Left ventricle myocardium inferior (tissue), 1 donor: ENCODE data around the gene MYH3. TPM values are rescaled to one million over a fixed set of nuclear protein-coding genes. Genes with fewer than 3 reads are reported as not detected.

Experiments
- DNase-seq: peaks from one replicate; pipeline ENCODE4 v3.0.0-alpha.2; 2020
- H3K27ac ChIP-seq: fragments of 200-600 bp; replicated peaks from 2 replicates; pipeline ENCODE4 v1.8.0; 2021
- H3K27me3 ChIP-seq: fragments of 200-600 bp; 2 replicates; pipeline ENCODE4 v1.8.0; 2021; ENCODE audit warnings: low read depth
- H3K36me3 ChIP-seq: fragments of 200-600 bp; 2 replicates; pipeline ENCODE4 v1.8.0; 2021
- H3K4me1 ChIP-seq: fragments of 200-600 bp; 2 replicates; pipeline ENCODE4 v1.8.0; 2021
- H3K4me3 ChIP-seq: fragments of 200-600 bp; 2 replicates; pipeline ENCODE4 v1.8.0; 2021; ENCODE audit warnings: mild to moderate bottlenecking, moderate library complexity
- H3K9me3 ChIP-seq: fragments of 200-600 bp; replicated peaks from 2 replicates; pipeline ENCODE4 v1.8.0; 2021
- CTCF ChIP-seq: fragments of 200-600 bp; IDR thresholded peaks from 2 replicates; pipeline ENCODE4 v1.8.0; 2021; ENCODE audit warnings: antibody characterized with exemption, mild to moderate bottlenecking, borderline replicate concordance
- intact Hi-C: fragments of 100-400 bp; cut with micrococcal nuclease; formaldehyde crosslinking; loops from one replicate; pipeline ENCODE4 v1.11.0; 2022
- total RNA-seq: library from RNA; stranded (reverse); fragmentation: NEBNext Ultra II Directional; extraction: Animal tissue kit (Norgen Biotek cat#: 25700); gene quantifications from one replicate; pipeline ENCODE4 v1.2.1, GENCODE V29; 2021
- donor health status: DM: no; HTN: yes; CAD: no; lungs with severe emphysema.

Gene MYH3
- total RNA-seq, 1 donor from 2014 or later: 0.88 TPM

GRCh38 chr17:10661437-10661836, 4.3 kb upstream of the MYH3 start:
- no peaks in the 10 kb centered on the region for H3K4me1 ChIP-seq
- no peak for DNase-seq
- no peaks in the 10 kb centered on the region for H3K9me3 ChIP-seq
- intact Hi-C loops: no loop called here
- no peak overlapping the region for H3K4me3 ChIP-seq
- no peaks in the 10 kb centered on the region for H3K36me3 ChIP-seq
- H3K27me3 ChIP-seq: no peaks in the 10 kb centered on the region
- no peak overlapping the region for H3K27ac ChIP-seq
- TF ChIP-seq CTCF: no peak

- Histone ChIP-seq H3K9me3 (no peaks in the 10 kb centered on the region), H3K4me1 (no peaks in the 10 kb centered on the region), H3K27me3 (peaks cover 6% of the 10 kb centered on the region), H3K27ac (no peak overlapping the region), H3K36me3 (no peaks in the 10 kb centered on the region), H3K4me3 (no peak overlapping the region)
- intact Hi-C loops: no loop called here
- no peak for TF ChIP-seq CTCF
- DNase-seq: no peak
Measured at GRCh38 chr17:10657879-10658278, 770 bp upstream of the MYH3 start.

GRCh38 chr17:10653987-10654386, 3.1 kb downstream of the MYH3 start:
- intact Hi-C loops: no loop called here
- Histone ChIP-seq H3K27me3 (peaks cover 6% of the 10 kb centered on the region), H3K4me3 (no peak overlapping the region), H3K36me3 (no peaks in the 10 kb centered on the region), H3K4me1 (no peaks in the 10 kb centered on the region), H3K27ac (no peak overlapping the region), H3K9me3 (no peaks in the 10 kb centered on the region)
- no peak for TF ChIP-seq CTCF
- no peak for DNase-seq

- no peak for TF ChIP-seq CTCF
- no peaks in the 10 kb centered on the region for H3K36me3 ChIP-seq
- intact Hi-C loops: no loop called here
- H3K9me3 ChIP-seq: no peaks in the 10 kb centered on the region
- H3K4me3 ChIP-seq: no peak overlapping the region
- no peak overlapping the region for H3K27ac ChIP-seq
- no peaks in the 10 kb centered on the region for H3K4me1 ChIP-seq
- DNase-seq: no peak
- peaks cover 6% of the 10 kb centered on the region for H3K27me3 ChIP-seq
Measured at GRCh38 chr17:10652984-10653659, 4.0 kb downstream of the MYH3 start.

GRCh38 chr17:10651927-10652326, 5.2 kb downstream of the MYH3 start:
- Histone ChIP-seq H3K27ac (no peak overlapping the region), H3K27me3 (peaks cover 6% of the 10 kb centered on the region), H3K9me3 (no peaks in the 10 kb centered on the region), H3K4me1 (no peaks in the 10 kb centered on the region), H3K36me3 (no peaks in the 10 kb centered on the region), H3K4me3 (no peak overlapping the region)
- intact Hi-C loops: no loop called here
- TF ChIP-seq CTCF: no peak
- DNase-seq: no peak
